Keratinocyte (primary cell): ENCODE data around the gene UBXN4. TPM values are rescaled to one million over a fixed set of nuclear protein-coding genes. Genes with fewer than 3 reads are reported as not detected.
"Not testable (repeated sequence)": the region's sequence is repeated elsewhere in the genome, so short reads cannot be mapped to it uniquely, and the experiment has no call there.

Experiments
- DNase-seq: peaks from one replicate; pipeline ENCODE4 v3.0.0-alpha.2; 2011; ENCODE audit warnings: low read depth, missing footprints, low spot score
- FAIRE-seq: peaks from 2 replicates; lab custom pipeline; 2011; peaks lifted over from hg19 to GRCh38; lab: Jason Lieb, UNC
- H2AFZ ChIP-seq: 2 replicates; pipeline ENCODE4 v1.6.0; 2012; ENCODE audit warnings: low read length, control low read depth, inconsistent platforms; ENCODE audit not compliant: control insufficient read depth
- H3K27ac ChIP-seq: 2 replicates; pipeline ENCODE4 v1.5.1; 2011; ENCODE audit warnings: low read length; ENCODE audit not compliant: control insufficient read depth, insufficient read depth
- H3K27me3 ChIP-seq: 3 replicates; pipeline ENCODE4 v1.6.0; 2011; ENCODE audit warnings: low read length; ENCODE audit not compliant: control insufficient read depth, insufficient read depth; ENCODE audit errors: extremely low read depth
- H3K36me3 ChIP-seq, 2 experiments: 2 replicates in 1 of 2; 3 replicates in 1 of 2; pipeline ENCODE4 v1.5.1; 2011; ENCODE audit warnings: low read length in 2 of 2, mild to moderate bottlenecking in 1 of 2; ENCODE audit not compliant: control insufficient read depth in 2 of 2, insufficient read depth in 2 of 2; ENCODE audit errors: extremely low read depth in 1 of 2
- H3K4me1 ChIP-seq: 3 replicates; pipeline ENCODE4 v1.5.1; 2011; ENCODE audit warnings: low read length; ENCODE audit not compliant: control insufficient read depth, insufficient read depth; ENCODE audit errors: extremely low read depth
- H3K4me2 ChIP-seq: 3 replicates; pipeline ENCODE4 v1.6.0; 2011; ENCODE audit warnings: low read depth, low read length; ENCODE audit not compliant: control insufficient read depth, insufficient read depth; ENCODE audit errors: extremely low read depth
- H3K4me3 ChIP-seq, 3 experiments: fragments of 200-600 bp in 1 of 3; sonication (generic) in 1 of 3; 2 replicates in 2 of 3; 3 replicates in 1 of 3; pipeline ENCODE4 v1.5.1; 2011 to 2016; ENCODE audit warnings: low read length in 3 of 3, mild to moderate bottlenecking in 3 of 3, control low read depth in 2 of 3, inconsistent platforms in 1 of 3, low read depth in 1 of 3, mixed read lengths in 1 of 3, mixed run types in 1 of 3, moderate library complexity in 1 of 3; ENCODE audit not compliant: control insufficient read depth in 2 of 3, insufficient read depth in 2 of 3; ENCODE audit errors: extremely low read depth in 1 of 3
- H3K79me2 ChIP-seq: 2 replicates; pipeline ENCODE4 v1.6.0; 2012; ENCODE audit warnings: low read length; ENCODE audit not compliant: control insufficient read depth, insufficient read depth
- H3K9ac ChIP-seq: 3 replicates; pipeline ENCODE4 v1.6.0; 2011; ENCODE audit warnings: low read length; ENCODE audit not compliant: control insufficient read depth, insufficient read depth; ENCODE audit errors: extremely low read depth
- H3K9me1 ChIP-seq: 3 replicates; pipeline ENCODE4 v1.6.0; 2011; ENCODE audit warnings: low read length; ENCODE audit not compliant: control insufficient read depth, insufficient read depth; ENCODE audit errors: extremely low read depth
- H3K9me3 ChIP-seq: 2 replicates; pipeline ENCODE4 v1.5.1; 2012; ENCODE audit warnings: low read depth, low read length; ENCODE audit not compliant: control insufficient read depth
- H4K20me1 ChIP-seq: 3 replicates; pipeline ENCODE4 v1.6.0; 2011; ENCODE audit warnings: low read length; ENCODE audit not compliant: control insufficient read depth, insufficient read depth; ENCODE audit errors: extremely low read depth
- CTCF ChIP-seq, 3 experiments: IDR thresholded peaks in 1 of 3; conservative IDR thresholded peaks in 1 of 3; optimal IDR thresholded peaks in 1 of 3; 2 replicates in 2 of 3; 3 replicates in 1 of 3; pipeline versions ENCODE3 to v1.5.1; 2011; ENCODE audit warnings: low read length in 3 of 3, mild to moderate bottlenecking in 3 of 3, moderate library complexity in 2 of 3, control low read depth in 1 of 3, inconsistent platforms in 1 of 3; ENCODE audit not compliant: insufficient read depth in 2 of 3; ENCODE audit errors: extremely low read depth in 1 of 3
- EZH2 ChIP-seq: IDR thresholded peaks from one replicate; pipeline ENCODE4 v1.6.1; 2012; ENCODE audit warnings: inconsistent platforms, mild to moderate bottlenecking, low read length, moderate library complexity
- dilution Hi-C: fragments of 300-500 bp; cut with MboI; formaldehyde crosslinking; loops from one replicate; pipeline ENCODE4 v1.7.0; 2020; ENCODE audit warnings: low sequenced_read_pairs; ENCODE audit not compliant: extremely low pct_ligation_motif_present
- polyA plus RNA-seq, 5 experiments: library from polyadenylated mRNA; depleted of rRNA in 3 of 5; stranded (reverse) in 3 of 5; stranded (forward) in 1 of 5; unstranded in 1 of 5; fragments of >200 nt; gene quantifications; 1 replicate in 1 of 5; 2 replicates in 3 of 5; 3 replicates in 1 of 5; pipeline versions ENCODE4 v1.2.1 to v1.2.3, GENCODE V29; 2011 to 2012; ENCODE audit warnings: missing spikeins in 2 of 5, low read depth in 1 of 5, low replicate concordance in 1 of 5

Gene UBXN4
- polyA plus RNA-seq, 1 donor (not counting 4 experiments of a cell fraction or from before 2014, with no cell fraction given) = 92.2 TPM

- no peak for FAIRE-seq
- H3K27me3 ChIP-seq = no peaks in the 10 kb centered on the region
- dilution Hi-C loops = no loop called here
Measured at GRCh38 chr2:135703300-135703699, 38.4 kb upstream of the UBXN4 start.

DNA sequence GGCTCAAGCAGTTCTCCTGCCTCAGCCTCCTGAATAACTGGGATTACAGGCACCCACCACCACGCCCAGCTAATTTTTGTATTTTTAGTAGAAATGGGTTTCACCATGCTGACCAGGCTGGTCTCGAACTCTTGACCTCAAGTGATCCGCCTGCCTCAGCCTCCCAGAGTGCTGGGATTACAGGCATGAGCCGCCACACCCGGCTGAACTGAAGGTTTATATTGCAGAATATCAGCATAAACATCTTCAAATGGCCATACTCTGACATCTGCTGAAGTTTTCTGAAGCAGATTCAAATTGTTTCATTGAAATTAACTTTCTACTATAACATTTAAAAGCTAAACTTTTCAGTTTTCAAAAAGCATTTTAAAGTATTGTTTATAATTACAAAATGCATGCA, 37.6 kb upstream of the UBXN4 start:
- dilution Hi-C loops, H3K27ac ChIP-seq, H3K79me2 ChIP-seq, H2AFZ ChIP-seq, DNase-seq, H4K20me1 ChIP-seq, FAIRE-seq, H3K4me2 ChIP-seq, H3K27me3 ChIP-seq, H3K36me3 ChIP-seq, H3K9me3 ChIP-seq, H3K4me1 ChIP-seq, H3K9ac ChIP-seq, H3K9me1 ChIP-seq, H3K4me3 ChIP-seq: not testable (repeated sequence)

More at GRCh38 chr2:135703300-135703699, 38.4 kb upstream of the UBXN4 start:
- H3K4me1 ChIP-seq = no peaks in the 10 kb centered on the region
- H3K79me2 ChIP-seq = no peaks in the 10 kb centered on the region
- H4K20me1 ChIP-seq = no peaks in the 10 kb centered on the region
- TF ChIP-seq EZH2 = no peak
- no peak for TF ChIP-seq CTCF (optimal IDR thresholded peaks at IDR 0.05 in 1 of 3, IDR thresholded peaks at IDR 0.05 in 1 of 3, conservative IDR thresholded peaks at IDR 0.05 in 1 of 3; ENCODE audit: extremely low read depth in 1 of 3, insufficient read depth in 2 of 3, low read length in 3 of 3)
- no peak overlapping the region for H3K4me3 ChIP-seq
- no peak overlapping the region for H3K4me2 ChIP-seq
- H2AFZ ChIP-seq = no peak overlapping the region
- H3K27ac ChIP-seq = no peak overlapping the region
- H3K36me3 ChIP-seq = no peaks in the 10 kb centered on the region
- DNase-seq = no peak
- no peak overlapping the region for H3K9ac ChIP-seq
- no peaks in the 10 kb centered on the region for H3K9me3 ChIP-seq
- H3K9me1 ChIP-seq = no peaks in the 10 kb centered on the region

- Histone ChIP-seq H3K9me3 (no peaks in the 10 kb centered on the region), H3K9me1 (no peaks in the 10 kb centered on the region), H3K4me2 (no peak overlapping the region), H3K9ac (no peak overlapping the region), H3K27me3 (no peaks in the 10 kb centered on the region), H3K79me2 (no peaks in the 10 kb centered on the region), H3K27ac (no peak overlapping the region), H3K4me1 (no peaks in the 10 kb centered on the region), H3K36me3 (no peaks in the 10 kb centered on the region), H3K4me3 (no peak overlapping the region), H4K20me1 (no peaks in the 10 kb centered on the region), H2AFZ (no peak overlapping the region)
- FAIRE-seq (no peak), DNase-seq (no peak)
- dilution Hi-C loops = no loop called here
- TF ChIP-seq EZH2 (no peak), CTCF (optimal IDR thresholded peaks at IDR 0.05 in 1 of 3, IDR thresholded peaks at IDR 0.05 in 1 of 3, conservative IDR thresholded peaks at IDR 0.05 in 1 of 3; ENCODE audit: extremely low read depth in 1 of 3, insufficient read depth in 2 of 3, low read length in 3 of 3) (no peak)
Measured at GRCh38 chr2:135708159-135708558, 33.5 kb upstream of the UBXN4 start.
